ENCODE results near the gene POPDC3. TPM values are rescaled to one million over a fixed set of nuclear protein-coding genes. Genes with fewer than 3 reads are reported as not detected.

Gene POPDC3
- total and polyA plus RNA-seq, 7 donors = 80.1 to 271 (median 124) TPM

DNA sequence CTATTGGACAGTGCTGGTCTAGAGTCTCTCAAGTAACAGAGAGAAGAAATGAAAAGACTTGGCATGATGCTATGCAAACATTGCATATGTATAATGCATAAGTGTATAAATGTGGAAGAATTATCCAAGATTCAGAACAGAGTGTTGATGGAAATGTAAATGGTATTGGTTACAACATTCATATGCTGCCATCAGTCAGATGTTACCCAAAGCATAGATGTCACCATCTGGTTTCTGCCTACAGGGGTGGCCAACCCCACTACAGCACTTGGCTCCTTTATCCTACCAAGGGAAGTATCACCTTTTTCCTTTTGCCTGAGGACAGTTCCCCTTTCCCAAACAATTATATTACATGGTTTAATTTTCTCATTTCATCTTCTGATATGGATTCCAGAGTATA lies 11.9 kb downstream of the POPDC3 start:
- DNase-seq (no peak), ATAC-seq (no peak)
- Histone ChIP-seq H3K9me3 (no peaks in the 10 kb centered on the region), H3K27me3 (ENCODE audit: insufficient read depth in 3 of 3, low read length in 2 of 3) (no peaks in the 10 kb centered on the region), H3K36me3 (ENCODE audit: insufficient read depth in 1 of 2, low read depth in 1 of 2) (no peaks in the 10 kb centered on the region), H3K4me1 (peaks cover 65% of the 10 kb centered on the region), H3K4me3 (no peak overlapping the region), H3K27ac (peak overlapping the region; percentile 88)
- intact Hi-C loops (cut with DNase I) = no loop called here
- TF ChIP-seq, protein P1, sequence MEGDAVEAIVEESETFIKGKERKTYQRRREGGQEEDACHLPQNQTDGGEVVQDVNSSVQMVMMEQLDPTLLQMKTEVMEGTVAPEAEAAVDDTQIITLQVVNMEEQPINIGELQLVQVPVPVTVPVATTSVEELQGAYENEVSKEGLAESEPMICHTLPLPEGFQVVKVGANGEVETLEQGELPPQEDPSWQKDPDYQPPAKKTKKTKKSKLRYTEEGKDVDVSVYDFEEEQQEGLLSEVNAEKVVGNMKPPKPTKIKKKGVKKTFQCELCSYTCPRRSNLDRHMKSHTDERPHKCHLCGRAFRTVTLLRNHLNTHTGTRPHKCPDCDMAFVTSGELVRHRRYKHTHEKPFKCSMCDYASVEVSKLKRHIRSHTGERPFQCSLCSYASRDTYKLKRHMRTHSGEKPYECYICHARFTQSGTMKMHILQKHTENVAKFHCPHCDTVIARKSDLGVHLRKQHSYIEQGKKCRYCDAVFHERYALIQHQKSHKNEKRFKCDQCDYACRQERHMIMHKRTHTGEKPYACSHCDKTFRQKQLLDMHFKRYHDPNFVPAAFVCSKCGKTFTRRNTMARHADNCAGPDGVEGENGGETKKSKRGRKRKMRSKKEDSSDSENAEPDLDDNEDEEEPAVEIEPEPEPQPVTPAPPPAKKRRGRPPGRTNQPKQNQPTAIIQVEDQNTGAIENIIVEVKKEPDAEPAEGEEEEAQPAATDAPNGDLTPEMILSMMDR (IDR thresholded peaks at IDR 0.05) = no peak

DNA sequence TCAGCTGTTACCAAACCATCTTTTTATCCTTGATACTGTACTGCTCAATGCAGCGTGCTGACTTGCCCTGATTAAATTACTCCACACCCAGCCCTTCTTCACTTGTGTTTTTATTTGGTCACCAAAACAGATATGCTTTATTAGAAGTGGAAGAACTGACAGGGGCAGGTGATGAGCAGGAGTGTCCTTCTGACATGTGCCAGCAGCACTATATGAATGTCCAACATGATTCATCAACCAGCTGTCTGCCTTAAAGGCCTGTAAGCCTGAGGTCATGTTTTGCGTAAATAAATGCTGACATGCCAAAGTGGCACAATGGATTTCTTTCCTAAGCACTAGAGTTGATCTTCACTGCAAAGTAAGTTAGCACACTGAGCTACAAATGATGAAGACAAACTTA lies 15.4 kb downstream of the POPDC3 start:
- WGBS, 3 donors = 20 to 37% (median 26%) methylated on average over 2 of the region's 2 CpGs
- ATAC-seq = peak; percentile 87 to 96 (median 94)
- Histone ChIP-seq H3K27ac (peak overlapping the region; percentile 88), H3K4me3 (peak overlapping the region; percentile 24), H3K9me3 (no peaks in the 10 kb centered on the region), H3K27me3 (ENCODE audit: insufficient read depth in 3 of 3, low read length in 2 of 3) (no peaks in the 10 kb centered on the region), H3K4me1 (peaks cover 72% of the 10 kb centered on the region), H3K36me3 (ENCODE audit: insufficient read depth in 1 of 2, low read depth in 1 of 2) (peaks cover 0 to 13% of the 10 kb centered on the region in 2 donors)
- TF ChIP-seq, protein P1 (IDR thresholded peaks at IDR 0.05) = no peak
- intact Hi-C loops (cut with DNase I) = loop anchor here in 1 of 2 donors (5.0 kb wide), 1 partner anchor 163 kb away; no protein-coding TSS in a partner anchor
- DNase-seq = peak; percentile 42 to 56

- intact Hi-C loops (cut with DNase I) = loop anchor here in 1 of 2 donors (5.0 kb wide), 1 partner anchor 164 kb away; no protein-coding TSS in a partner anchor
- no peak for ATAC-seq
- H3K9me3 ChIP-seq = no peaks in the 10 kb centered on the region
- peaks cover 0 to 25% of the 10 kb centered on the region in 2 donors for H3K36me3 ChIP-seq (ENCODE audit: insufficient read depth in 1 of 2, low read depth in 1 of 2)
- peak overlapping the region; percentile 88 for H3K27ac ChIP-seq
- TF ChIP-seq, protein P1 (IDR thresholded peaks at IDR 0.05) = no peak
- no peak for DNase-seq
- H3K4me1 ChIP-seq = peaks cover 60% of the 10 kb centered on the region
- no peak overlapping the region for H3K4me3 ChIP-seq
- no peaks in the 10 kb centered on the region for H3K27me3 ChIP-seq (ENCODE audit: insufficient read depth in 3 of 3, low read length in 2 of 3)
Observed at GRCh38 chr6:105163183-105163582, 16.6 kb downstream of the POPDC3 start.

DNA sequence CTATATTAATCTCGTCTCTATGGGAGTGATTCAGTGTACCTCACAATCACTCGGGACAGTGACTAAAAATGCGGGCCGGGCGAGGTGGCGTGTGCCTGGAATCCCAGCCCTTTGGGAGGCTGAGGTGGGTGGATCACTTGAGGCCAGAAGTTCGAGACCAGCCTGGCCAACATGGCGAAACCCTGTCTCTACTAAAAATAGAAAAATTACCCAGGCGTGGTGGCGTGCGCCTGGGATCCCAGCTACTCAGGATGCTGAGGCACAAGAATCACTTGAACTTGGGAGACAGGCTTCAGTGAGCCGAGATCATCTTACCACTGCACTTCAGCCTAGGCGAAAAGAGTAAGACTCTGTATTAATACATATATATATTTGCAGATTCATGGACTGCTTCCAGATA lies 17.4 kb downstream of the POPDC3 start:
- H3K4me3 ChIP-seq = no peak overlapping the region
- WGBS, 3 donors = 34 to 56% (median 37%) methylated on average over 13 of the region's 13 CpGs
- H3K36me3 ChIP-seq (ENCODE audit: insufficient read depth in 1 of 2, low read depth in 1 of 2) = peaks cover 0 to 33% of the 10 kb centered on the region in 2 donors
- TF ChIP-seq, protein P1 (IDR thresholded peaks at IDR 0.05) = no peak
- intact Hi-C loops (cut with DNase I) = loop anchor here in 1 of 2 donors (5.0 kb wide), 1 partner anchor 165 kb away; no protein-coding TSS in a partner anchor
- ATAC-seq (peak; percentile 31 to 46 (median 38)), DNase-seq (peak; percentile 17 to 51)
- peak overlapping the region; percentile 88 for H3K27ac ChIP-seq
- H3K27me3 ChIP-seq (ENCODE audit: insufficient read depth in 3 of 3, low read length in 2 of 3) = no peaks in the 10 kb centered on the region
- H3K4me1 ChIP-seq = peaks cover 57% of the 10 kb centered on the region
- H3K9me3 ChIP-seq = no peaks in the 10 kb centered on the region

GRCh38 chr6:105161421-105161820 lies 18.4 kb downstream of the POPDC3 start:
- Histone ChIP-seq H3K27me3 (ENCODE audit: insufficient read depth in 3 of 3, low read length in 2 of 3) (no peaks in the 10 kb centered on the region), H3K27ac (peak overlapping the region; percentile 88), H3K36me3 (ENCODE audit: insufficient read depth in 1 of 2, low read depth in 1 of 2) (peaks cover 4 to 43% of the 10 kb centered on the region in 2 donors), H3K4me1 (peaks cover 51% of the 10 kb centered on the region), H3K4me3 (peak overlapping the region; percentile 16), H3K9me3 (no peaks in the 10 kb centered on the region)
- intact Hi-C loops (cut with DNase I) = loop anchor here in 1 of 2 donors (5.0 kb wide), 1 partner anchor 166 kb away; no protein-coding TSS in a partner anchor
- no peak for DNase-seq
- peak; percentile 11 to 41 (median 25) for ATAC-seq
- TF ChIP-seq, protein P1 (IDR thresholded peaks at IDR 0.05) = no peak
- 21 to 23% (median 21%) methylated on average over 4 of the region's 4 CpGs for WGBS, 3 donors

Measured in psoas muscle (tissue), 8 donors.